NCI-H2227 treated with DMSO at 0.1 percent for 48 hours (cell line): ENCODE results near the gene GLIS2.
"Not testable (repeated sequence)": the region's sequence is repeated elsewhere in the genome, so short reads cannot be mapped to it uniquely, and the experiment has no call there.

ENCODE experiments used
- DNase-seq: peaks from one replicate; lab custom pipeline; 2025; lab: John Stamatoyannopoulos, UW

The GLIS2 gene

DNA sequence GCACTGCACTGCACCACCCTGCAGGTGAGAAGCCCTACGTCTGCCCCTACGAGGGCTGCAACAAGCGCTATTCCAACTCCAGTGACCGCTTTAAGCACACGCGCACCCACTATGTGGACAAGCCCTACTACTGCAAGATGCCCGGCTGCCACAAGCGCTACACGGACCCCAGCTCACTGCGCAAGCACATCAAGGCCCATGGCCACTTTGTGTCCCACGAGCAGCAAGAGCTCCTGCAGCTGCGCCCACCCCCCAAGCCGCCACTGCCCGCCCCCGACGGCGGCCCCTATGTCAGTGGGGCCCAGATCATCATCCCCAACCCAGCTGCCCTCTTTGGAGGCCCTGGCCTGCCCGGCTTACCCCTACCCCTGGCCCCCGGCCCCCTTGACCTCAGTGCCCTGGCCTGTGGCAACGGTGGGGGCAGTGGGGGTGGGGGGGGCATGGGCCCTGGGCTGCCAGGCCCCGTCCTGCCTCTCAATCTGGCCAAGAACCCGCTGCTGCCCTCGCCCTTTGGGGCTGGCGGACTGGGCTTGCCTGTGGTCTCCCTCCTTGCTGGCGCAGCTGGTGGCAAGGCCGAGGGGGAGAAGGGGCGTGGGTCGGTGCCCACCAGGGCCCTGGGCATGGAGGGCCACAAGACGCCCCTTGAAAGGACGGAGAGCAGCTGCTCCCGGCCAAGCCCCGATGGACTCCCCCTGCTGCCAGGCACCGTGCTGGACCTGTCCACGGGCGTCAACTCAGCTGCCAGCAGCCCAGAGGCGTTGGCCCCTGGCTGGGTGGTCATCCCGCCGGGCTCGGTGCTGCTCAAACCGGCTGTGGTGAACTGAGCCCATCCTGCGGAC, 21.1 kb downstream of the GLIS2 start:
- DNase-seq = no peak

GRCh38 chr16:4337540-4338088, 21.7 kb downstream of the GLIS2 start:
- DNase-seq = no peak

GRCh38 chr16:4338125-4338582, 22.3 kb downstream of the GLIS2 start:
- DNase-seq = no peak

GRCh38 chr16:4338712-4339299, 22.9 kb downstream of the GLIS2 start:
- DNase-seq = no peak

DNA sequence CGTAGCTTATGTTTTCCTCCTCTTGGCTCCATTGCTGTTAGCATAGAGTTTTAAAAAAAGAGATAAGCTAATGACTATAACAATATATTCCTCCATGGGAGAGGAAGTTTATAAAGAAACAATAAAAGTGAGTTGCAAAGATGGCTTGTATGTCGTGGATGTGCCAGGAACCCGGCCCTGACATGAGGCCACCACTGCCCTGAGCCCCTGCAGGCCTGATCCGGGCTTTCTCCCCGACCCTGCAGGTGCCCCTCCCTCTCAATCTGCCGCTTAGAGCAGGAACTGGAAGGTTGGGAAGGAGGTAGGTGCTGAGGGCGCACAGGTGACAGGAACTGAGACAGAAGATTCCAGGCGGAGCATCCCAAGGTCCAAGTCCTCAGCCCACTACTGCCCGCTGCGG, 23.6 kb downstream of the GLIS2 start:
- DNase-seq = no peak

DNA sequence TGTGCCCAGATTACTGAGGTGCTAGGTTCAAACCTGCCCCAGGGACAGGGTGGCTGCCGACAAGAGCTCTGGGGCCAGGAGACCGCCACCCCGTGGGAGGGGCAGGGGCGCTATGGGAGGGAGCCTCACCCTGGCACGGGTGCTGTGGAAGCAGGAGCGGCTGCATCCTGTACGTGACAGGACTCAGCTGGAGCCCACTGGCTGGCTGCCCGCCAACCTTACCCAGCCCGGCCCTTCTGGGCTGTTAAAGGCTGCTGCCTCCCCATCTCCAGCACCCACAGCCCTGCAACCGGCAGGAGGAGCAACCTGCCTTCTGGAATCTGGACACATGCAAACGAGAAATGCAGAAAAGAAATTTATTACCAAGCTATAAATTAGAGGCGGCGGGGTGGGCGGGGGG, 24.0 kb downstream of the GLIS2 start:
- peak; percentile 25 for DNase-seq

DNA sequence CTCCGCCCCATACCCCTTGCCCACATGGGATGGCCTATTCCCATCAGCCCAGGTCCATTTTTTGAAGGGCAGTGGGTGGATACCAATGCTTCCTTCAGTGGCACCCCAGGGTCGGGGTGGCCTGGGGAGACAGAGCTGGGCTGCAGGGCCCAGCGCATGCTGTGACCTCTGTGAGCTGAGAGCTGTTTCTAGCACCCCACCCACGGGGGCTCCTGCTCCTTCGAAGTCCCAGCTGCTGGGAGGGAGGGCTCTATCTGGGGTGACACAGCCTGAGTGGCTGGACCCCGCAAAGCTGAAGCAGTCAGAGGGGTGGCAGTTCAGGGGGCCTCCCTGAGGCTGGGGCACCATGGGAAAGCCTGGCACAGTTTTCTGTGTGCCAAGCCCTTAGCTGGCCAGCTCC, 24.6 kb downstream of the GLIS2 start:
- DNase-seq = no peak

- no peak for DNase-seq
Measured at GRCh38 chr16:4341250-4341649, 25.4 kb downstream of the GLIS2 start.

GRCh38 chr16:4342866-4343744, 27.2 kb downstream of the GLIS2 start:
- DNase-seq = no peak

- not testable (repeated sequence) for DNase-seq
Measured at GRCh38 chr16:4344300-4344982, 28.6 kb downstream of the GLIS2 start.

DNA sequence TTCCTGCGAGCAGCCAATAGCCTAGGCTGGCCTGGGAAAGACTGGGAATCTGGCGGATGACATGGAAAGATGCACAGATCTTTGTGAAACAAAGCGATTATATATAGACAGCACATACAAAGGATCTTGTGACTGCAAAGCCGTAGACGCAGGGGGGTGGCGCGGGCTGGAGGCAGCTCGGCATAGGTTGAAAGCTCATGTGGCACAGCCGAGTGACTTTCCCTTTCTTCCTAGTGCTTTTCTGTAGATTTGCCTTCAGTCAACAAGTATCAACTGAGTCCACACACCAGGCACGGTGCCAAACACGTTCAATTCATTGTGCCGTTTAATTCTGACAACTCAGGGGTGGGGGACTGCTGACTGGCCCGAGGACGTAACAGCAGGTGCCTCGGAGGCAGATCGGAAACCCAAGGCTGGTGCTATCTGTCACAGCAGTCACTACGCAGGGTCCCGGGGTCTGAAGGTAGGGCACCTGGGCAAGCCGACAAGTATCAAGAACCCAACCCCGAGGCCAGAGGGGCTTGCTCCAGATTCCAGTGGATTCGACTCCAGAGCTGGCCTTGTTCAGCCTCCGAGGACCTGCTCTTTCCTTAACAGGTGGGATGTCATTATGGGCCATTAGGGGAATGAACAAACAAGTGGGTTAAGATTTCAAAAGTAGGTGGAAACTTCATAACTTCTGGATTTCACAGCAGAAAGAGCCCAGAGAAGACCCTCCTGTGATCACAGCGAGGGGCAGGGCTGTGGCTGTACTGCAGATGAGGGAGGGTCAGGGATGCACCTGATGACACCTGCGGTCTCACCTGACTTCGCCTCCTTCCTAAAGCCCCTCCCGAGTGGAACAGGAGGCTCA, 29.3 kb downstream of the GLIS2 start:
- peak; percentile 70 for DNase-seq

- DNase-seq = no peak
Measured at GRCh38 chr16:4345836-4346781, 30.2 kb downstream of the GLIS2 start.

- no peak for DNase-seq
Measured at GRCh38 chr16:4347010-4347409, 31.1 kb downstream of the GLIS2 start.

DNA sequence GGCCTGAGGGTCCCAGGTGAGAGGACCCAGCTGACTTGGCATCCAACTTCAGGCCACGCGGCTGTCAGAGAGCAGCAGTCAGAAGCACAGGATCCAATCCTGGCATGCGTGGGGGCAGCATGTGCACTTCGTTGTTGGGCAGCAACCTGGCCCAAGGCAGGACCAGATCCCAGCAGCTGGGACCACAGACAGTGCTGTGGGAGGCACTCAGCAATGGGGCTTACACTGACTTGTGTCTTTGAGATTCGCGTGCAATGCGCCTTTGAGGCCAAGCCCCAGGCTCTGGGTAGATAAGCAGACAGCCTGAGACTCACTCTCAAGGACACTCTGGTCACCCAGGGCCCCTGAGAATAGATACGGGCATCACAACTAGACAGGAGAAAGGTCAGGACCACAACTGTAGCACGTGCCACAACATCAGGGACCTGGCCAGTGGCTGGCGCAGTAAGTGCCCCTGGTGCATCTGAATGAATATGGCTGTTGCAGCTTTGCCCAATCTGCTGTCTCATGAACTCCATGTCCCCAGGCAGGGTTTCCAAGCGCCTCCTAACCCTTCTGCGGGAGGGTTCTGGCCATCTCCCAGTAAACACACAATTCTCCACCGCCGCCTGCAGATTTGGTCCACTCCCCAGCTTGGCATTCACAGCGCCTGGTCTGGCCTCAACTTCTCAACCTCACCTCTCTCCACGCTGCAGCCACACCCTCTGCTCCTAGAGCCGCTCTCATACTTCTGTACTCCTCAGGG, 32.1 kb downstream of the GLIS2 start:
- DNase-seq = no peak

DNA sequence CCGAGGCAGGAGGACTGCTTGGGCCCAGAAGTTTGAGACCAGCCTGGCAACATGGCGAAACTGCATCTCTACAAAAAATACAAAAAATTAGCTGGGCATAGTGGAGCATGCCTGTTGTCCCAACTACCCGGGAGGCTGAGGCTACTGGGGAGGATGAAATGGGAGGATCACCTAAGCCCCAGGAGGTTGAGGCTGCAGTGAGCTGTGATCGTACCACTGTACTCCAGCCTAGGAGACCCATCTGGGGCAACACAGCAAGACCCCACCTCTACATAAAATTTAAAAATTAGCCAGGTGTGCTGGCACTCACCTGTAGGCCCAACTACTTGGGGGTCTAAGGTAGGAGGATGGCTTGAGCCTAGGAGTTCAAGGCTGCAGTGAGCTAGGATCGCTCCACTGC, 33.5 kb downstream of the GLIS2 start:
- no peak for DNase-seq

DNA sequence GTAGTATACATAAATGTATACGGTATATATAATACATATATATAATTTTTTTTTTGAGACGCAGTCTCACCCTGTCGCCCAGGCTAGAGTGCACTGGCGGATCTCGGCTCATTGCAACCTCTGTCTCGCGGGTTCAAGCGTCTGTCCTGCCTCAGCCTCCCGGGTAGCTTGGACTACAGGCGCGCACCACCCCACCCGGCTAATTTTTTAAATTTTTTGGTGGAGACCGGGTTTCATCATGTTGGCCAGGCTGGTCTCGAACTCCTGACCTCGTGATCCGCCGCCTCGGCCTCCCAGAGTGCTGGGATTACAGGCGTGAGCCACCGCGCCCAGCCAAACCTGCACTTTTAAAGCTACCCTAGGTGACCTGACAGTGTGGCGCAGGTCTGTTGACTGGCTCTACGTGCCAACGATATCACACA, 34.5 kb downstream of the GLIS2 start:
- no peak for DNase-seq

DNA sequence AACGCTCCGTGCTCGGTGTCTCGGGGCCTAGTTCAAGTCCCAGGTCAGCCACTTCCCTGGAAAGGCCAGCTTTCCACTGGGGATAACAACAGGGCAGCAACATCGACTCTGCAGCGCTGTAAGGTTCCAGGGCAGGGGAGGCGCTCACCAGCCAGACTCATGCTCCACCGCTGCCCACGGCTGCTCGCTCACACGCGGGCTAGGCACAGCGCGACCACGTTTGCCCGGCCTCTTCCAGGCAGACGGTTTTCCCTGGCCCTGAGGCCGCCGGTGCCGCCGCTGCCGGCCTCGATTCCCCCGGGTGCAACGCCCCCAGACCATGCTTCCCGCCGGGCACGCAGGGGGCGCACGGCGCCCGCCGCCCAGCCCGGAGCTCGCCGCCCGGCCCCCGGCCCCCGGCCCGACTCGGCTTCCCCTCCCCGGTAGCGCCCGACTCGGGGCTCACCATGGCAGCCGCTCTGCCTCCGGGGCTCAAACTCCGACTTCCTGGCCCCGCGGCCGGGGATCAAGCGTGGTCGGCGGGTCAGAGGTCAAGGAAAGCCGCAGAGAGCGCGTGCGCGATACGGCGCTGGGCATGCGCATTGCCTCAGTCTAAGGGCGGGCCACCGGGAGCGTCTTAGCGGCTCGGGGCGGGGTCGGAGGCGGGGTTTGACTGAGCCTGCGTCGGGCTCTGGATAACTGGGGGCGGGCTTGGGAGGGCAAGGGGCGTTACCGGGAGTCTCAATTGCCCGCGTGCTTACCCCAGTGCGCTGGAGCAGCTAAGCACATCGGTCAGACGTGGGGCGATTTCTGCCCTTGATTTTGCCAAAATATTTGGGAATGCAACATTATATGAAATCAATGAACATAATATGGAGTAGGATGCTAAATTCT, 35.2 kb downstream of the GLIS2 start, which contains the start of gene PAM16:
TSS of gene PAM16 (minus strand) at position 535 of the 873 bp plus-strand sequence. CDS start at position 448, 87 bp downstream.
- peak; percentile 97 for DNase-seq

GRCh38 chr16:4351880-4352279, 36.0 kb downstream of the GLIS2 start:
- DNase-seq = no peak
